ENCODE measurements around the gene MYL3. TPM values are rescaled to one million over a fixed set of nuclear protein-coding genes. Genes with fewer than 3 reads are reported as not detected.

The MYL3 gene
- total RNA-seq, 4 donors from 2014 or later, result 0.82 to 16.1 (median 1.4) TPM; not detected in 1

DNA sequence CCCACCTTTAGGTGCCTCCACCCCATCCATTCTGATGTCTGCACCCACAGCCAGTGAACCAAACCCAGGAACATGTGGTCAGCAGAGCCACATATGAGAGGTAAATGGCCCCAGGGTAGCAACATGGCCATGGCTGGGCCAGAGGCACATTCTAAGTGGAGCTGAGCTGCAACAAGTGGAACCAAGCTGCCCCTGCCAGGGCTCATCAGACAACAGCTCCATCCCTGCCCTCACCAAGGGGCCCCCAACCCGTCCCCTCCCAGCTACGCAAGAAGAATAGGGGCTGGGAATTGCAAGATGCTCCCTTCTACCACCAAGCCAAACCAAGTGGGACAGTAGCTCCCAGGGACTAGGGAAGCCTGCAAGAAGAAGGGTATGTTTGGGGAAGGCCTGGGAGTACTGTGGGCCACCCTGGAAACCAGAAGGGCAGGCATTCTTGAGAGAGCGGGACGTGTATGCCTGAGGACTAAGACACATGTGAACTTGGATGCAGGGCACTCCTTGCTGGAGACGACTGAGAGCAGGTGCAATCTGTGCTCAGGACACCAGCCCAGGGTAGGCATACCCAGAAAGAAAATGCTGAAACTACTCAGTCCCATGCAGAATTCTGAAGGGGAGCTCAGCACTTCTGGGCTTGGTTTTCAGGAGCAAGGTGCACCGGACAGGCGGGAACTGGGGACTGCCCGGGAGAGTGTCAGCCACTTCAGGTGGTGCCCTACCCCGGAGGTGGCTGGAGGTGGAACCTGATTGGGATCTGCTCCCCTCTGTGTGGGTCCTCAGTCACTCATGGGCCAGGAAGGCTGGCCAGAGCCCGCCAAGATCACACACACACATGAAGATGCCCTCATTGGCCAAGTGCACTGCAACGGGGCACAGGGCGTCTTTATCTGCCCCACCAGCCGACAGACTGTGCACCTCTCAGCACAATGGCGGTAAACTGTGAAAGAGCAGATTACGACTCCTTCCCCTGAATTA lies 9.5 kb downstream of the MYL3 start:
- no peaks in the 10 kb centered on the region for H3K4me1 ChIP-seq
- intact Hi-C loops (cut with DNase I; ENCODE audit: low total_unique reads), result no loop called here
- no peak overlapping the region for H3K4me3 ChIP-seq
- no peak overlapping the region for H3K27ac ChIP-seq
- TF ChIP-seq POLR2A (IDR thresholded peaks at IDR 0.05) (no peak), POLR2AphosphoS5 (IDR thresholded peaks at IDR 0.05) (no peak), EP300 (IDR thresholded peaks at IDR 0.05; ENCODE audit: low read depth) (no peak)
- TF ChIP-seq, protein P1, sequence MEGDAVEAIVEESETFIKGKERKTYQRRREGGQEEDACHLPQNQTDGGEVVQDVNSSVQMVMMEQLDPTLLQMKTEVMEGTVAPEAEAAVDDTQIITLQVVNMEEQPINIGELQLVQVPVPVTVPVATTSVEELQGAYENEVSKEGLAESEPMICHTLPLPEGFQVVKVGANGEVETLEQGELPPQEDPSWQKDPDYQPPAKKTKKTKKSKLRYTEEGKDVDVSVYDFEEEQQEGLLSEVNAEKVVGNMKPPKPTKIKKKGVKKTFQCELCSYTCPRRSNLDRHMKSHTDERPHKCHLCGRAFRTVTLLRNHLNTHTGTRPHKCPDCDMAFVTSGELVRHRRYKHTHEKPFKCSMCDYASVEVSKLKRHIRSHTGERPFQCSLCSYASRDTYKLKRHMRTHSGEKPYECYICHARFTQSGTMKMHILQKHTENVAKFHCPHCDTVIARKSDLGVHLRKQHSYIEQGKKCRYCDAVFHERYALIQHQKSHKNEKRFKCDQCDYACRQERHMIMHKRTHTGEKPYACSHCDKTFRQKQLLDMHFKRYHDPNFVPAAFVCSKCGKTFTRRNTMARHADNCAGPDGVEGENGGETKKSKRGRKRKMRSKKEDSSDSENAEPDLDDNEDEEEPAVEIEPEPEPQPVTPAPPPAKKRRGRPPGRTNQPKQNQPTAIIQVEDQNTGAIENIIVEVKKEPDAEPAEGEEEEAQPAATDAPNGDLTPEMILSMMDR (IDR thresholded peaks at IDR 0.05), result no peak
- no peak for DNase-seq
- 85% methylated on average over 15 of the region's 15 CpGs; no CpG with 5 or more reads in 1 of the 2 donors for WGBS, 2 donors (ENCODE audit: low coverage in 1 of 2)
- no peaks in the 10 kb centered on the region for H3K27me3 ChIP-seq
- H3K36me3 ChIP-seq, result no peaks in the 10 kb centered on the region
- in situ Hi-C loops (cut with MboI; ENCODE audit: low pct_ligation_motif_present in 1 of 4, low pct_unique_long_range_greater_than_20kb in 1 of 4, low sequenced_read_pairs in 3 of 4), result loop anchor here in 3 of 4 donors (25.0 kb wide), 3 partner anchors 141 to 509 kb away; partner anchors contain the start of genes PRSS50 (in 1 of the 3) and TMIE (in 1 of the 3)
- no peaks in the 10 kb centered on the region for H3K9me3 ChIP-seq

DNA sequence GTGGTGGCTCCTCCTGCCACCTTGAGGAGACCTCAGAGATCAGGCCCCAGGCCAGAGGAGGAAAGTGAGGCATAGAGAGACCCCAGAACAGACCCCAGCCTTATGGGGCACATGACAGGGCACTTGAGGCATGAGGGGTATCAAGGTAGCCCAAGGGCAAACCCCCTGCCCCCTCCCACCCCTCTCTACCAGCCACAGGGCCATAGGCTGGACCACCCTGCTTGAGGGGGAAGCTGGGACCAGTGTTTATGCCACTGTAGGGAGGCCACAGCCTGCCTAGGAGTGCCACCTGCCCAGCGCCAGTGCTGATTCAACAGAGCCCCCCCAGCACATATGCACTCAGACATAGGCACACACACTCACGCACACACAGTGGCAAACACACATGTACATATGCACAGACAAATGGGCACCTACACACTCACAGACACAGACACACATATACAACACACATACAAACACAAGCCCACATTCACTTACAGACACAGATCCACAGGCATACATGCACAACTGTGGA lies 10.3 kb downstream of the MYL3 start:
- H3K27me3 ChIP-seq, result no peaks in the 10 kb centered on the region
- H3K4me1 ChIP-seq, result no peaks in the 10 kb centered on the region
- in situ Hi-C loops (cut with MboI; ENCODE audit: low pct_ligation_motif_present in 1 of 4, low pct_unique_long_range_greater_than_20kb in 1 of 4, low sequenced_read_pairs in 3 of 4) (loop anchor here in 3 of 4 donors (25.0 kb wide), 3 partner anchors 141 to 509 kb away; partner anchors contain the start of genes PRSS50 (in 1 of the 3) and TMIE (in 1 of the 3)), intact Hi-C loops (cut with DNase I; ENCODE audit: low total_unique reads) (no loop called here)
- H3K36me3 ChIP-seq, result no peaks in the 10 kb centered on the region
- TF ChIP-seq, protein P1 (IDR thresholded peaks at IDR 0.05), result no peak
- TF ChIP-seq EP300 (IDR thresholded peaks at IDR 0.05; ENCODE audit: low read depth), result no peak
- TF ChIP-seq POLR2AphosphoS5 (IDR thresholded peaks at IDR 0.05), result no peak
- TF ChIP-seq POLR2A (IDR thresholded peaks at IDR 0.05), result no peak
- no peaks in the 10 kb centered on the region for H3K9me3 ChIP-seq
- H3K27ac ChIP-seq, result no peak overlapping the region
- 88% methylated on average over 2 of the region's 2 CpGs; no CpG with 5 or more reads in 1 of the 2 donors for WGBS, 2 donors (ENCODE audit: low coverage in 1 of 2)
- no peak overlapping the region for H3K4me3 ChIP-seq
- no peak for DNase-seq

DNA sequence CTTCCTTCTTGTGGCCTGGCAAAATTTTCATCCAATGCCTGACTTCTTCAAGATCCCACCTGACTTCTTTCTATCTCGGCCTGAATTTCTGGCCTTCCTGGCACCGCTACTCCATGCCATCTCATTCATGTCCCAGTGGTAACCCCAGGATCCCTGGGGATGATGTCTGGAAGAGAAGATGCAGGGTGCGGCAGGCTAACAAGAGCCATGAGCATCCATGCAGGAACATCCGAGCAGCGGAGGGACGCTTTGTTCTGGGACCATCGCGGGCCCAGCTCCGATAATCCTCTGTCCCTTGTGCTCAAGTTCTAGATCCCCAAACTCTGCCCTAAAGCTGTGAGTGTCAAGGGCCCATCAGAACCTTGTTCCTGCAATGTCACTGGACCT lies 10.9 kb downstream of the MYL3 start:
- WGBS, 2 donors (ENCODE audit: low coverage in 1 of 2), result 93 to 100% methylated on average over 1 to 9 of the region's 9 CpGs
- Histone ChIP-seq H3K36me3 (no peaks in the 10 kb centered on the region), H3K27ac (no peak overlapping the region), H3K4me1 (no peaks in the 10 kb centered on the region), H3K27me3 (no peaks in the 10 kb centered on the region), H3K9me3 (no peaks in the 10 kb centered on the region), H3K4me3 (no peak overlapping the region)
- in situ Hi-C loops (cut with MboI; ENCODE audit: low pct_ligation_motif_present in 1 of 4, low pct_unique_long_range_greater_than_20kb in 1 of 4, low sequenced_read_pairs in 3 of 4), result loop anchor here in 3 of 4 donors (25.0 kb wide), 3 partner anchors 140 to 510 kb away; partner anchors contain the start of genes PRSS50 (in 1 of the 3) and TMIE (in 1 of the 3)
- DNase-seq, result no peak
- TF ChIP-seq EP300 (IDR thresholded peaks at IDR 0.05; ENCODE audit: low read depth), result no peak
- TF ChIP-seq, protein P1 (IDR thresholded peaks at IDR 0.05), result no peak
- TF ChIP-seq POLR2AphosphoS5 (IDR thresholded peaks at IDR 0.05), result no peak
- no peak for TF ChIP-seq POLR2A (IDR thresholded peaks at IDR 0.05)
- intact Hi-C loops (cut with DNase I; ENCODE audit: low total_unique reads), result no loop called here
